HL-60 (cell line): ENCODE data around the gene MAFB.

Experiments
- DNase-seq, 2 experiments: peaks; one replicate each; pipeline ENCODE4 v3.0.0-alpha.2; 2010 to 2020; ENCODE audit warnings: low read depth in 1 of 2, low spot score in 1 of 2
- H3K27ac ChIP-seq: fragments of 250-450 bp; sonication (Bioruptor Pico); replicated peaks from 2 replicates; pipeline ENCODE4 v1.5.1; 2020; ENCODE audit warnings: mild to moderate bottlenecking, moderate library complexity
- H3K27me3 ChIP-seq: fragments of 250-450 bp; sonication (Bioruptor Pico); 2 replicates; pipeline ENCODE4 v1.5.1; 2021; ENCODE audit warnings: mild to moderate bottlenecking, moderate library complexity; ENCODE audit not compliant: insufficient read depth, poor library complexity, severe bottlenecking
- H3K4me3 ChIP-seq: replicated peaks from 2 replicates; pipeline ENCODE4 v1.5.1; 2011; ENCODE audit warnings: mild to moderate bottlenecking, control low read depth, low read length; ENCODE audit not compliant: insufficient read depth
- GABPA ChIP-seq: IDR thresholded peaks from 2 replicates; pipeline ENCODE4 v1.6.1; 2012; ENCODE audit warnings: low read depth
- POLR2AphosphoS5 ChIP-seq: IDR thresholded peaks from 2 replicates; pipeline ENCODE4 v1.6.1; 2012; ENCODE audit warnings: low read depth
- SPI1 ChIP-seq: IDR thresholded peaks from 2 replicates; pipeline ENCODE4 v1.6.1; 2012; ENCODE audit warnings: low read depth, mild to moderate bottlenecking, borderline replicate concordance
- TF ChIP-seq, protein P1 (sequence below): IDR thresholded peaks from 2 replicates; pipeline ENCODE4 v1.6.1; 2012; ENCODE audit warnings: low read depth; ENCODE audit not compliant: insufficient replicate concordance
- TF ChIP-seq, protein P2 (sequence below): IDR thresholded peaks from one replicate; pipeline ENCODE4 v1.5.1; 2011; ENCODE audit warnings: low read length, control low read depth, inconsistent platforms; ENCODE audit not compliant: insufficient read depth

Gene MAFB

DNA sequence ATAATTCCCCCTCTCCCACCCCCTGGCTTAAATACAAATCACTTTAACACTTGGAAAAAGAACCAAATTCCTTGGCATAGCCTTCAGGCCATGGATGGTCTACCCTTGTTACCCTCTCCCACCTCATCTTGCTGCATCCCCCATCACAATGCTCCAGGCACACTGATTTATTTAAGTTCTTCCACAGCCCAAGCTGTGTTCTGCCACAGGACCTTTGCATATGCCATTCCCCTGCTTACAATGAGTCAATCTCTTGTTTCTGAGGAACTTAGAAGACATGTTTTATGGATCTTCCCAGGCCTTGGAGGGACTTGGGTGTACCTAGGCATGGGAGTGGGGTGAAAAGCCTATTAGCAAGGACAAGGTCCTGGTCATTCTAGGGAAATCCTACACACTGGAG lies 6.2 kb upstream of the MAFB start:
- TF ChIP-seq, protein P1, sequence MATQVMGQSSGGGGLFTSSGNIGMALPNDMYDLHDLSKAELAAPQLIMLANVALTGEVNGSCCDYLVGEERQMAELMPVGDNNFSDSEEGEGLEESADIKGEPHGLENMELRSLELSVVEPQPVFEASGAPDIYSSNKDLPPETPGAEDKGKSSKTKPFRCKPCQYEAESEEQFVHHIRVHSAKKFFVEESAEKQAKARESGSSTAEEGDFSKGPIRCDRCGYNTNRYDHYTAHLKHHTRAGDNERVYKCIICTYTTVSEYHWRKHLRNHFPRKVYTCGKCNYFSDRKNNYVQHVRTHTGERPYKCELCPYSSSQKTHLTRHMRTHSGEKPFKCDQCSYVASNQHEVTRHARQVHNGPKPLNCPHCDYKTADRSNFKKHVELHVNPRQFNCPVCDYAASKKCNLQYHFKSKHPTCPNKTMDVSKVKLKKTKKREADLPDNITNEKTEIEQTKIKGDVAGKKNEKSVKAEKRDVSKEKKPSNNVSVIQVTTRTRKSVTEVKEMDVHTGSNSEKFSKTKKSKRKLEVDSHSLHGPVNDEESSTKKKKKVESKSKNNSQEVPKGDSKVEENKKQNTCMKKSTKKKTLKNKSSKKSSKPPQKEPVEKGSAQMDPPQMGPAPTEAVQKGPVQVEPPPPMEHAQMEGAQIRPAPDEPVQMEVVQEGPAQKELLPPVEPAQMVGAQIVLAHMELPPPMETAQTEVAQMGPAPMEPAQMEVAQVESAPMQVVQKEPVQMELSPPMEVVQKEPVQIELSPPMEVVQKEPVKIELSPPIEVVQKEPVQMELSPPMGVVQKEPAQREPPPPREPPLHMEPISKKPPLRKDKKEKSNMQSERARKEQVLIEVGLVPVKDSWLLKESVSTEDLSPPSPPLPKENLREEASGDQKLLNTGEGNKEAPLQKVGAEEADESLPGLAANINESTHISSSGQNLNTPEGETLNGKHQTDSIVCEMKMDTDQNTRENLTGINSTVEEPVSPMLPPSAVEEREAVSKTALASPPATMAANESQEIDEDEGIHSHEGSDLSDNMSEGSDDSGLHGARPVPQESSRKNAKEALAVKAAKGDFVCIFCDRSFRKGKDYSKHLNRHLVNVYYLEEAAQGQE, result no peak
- TF ChIP-seq, protein P2, sequence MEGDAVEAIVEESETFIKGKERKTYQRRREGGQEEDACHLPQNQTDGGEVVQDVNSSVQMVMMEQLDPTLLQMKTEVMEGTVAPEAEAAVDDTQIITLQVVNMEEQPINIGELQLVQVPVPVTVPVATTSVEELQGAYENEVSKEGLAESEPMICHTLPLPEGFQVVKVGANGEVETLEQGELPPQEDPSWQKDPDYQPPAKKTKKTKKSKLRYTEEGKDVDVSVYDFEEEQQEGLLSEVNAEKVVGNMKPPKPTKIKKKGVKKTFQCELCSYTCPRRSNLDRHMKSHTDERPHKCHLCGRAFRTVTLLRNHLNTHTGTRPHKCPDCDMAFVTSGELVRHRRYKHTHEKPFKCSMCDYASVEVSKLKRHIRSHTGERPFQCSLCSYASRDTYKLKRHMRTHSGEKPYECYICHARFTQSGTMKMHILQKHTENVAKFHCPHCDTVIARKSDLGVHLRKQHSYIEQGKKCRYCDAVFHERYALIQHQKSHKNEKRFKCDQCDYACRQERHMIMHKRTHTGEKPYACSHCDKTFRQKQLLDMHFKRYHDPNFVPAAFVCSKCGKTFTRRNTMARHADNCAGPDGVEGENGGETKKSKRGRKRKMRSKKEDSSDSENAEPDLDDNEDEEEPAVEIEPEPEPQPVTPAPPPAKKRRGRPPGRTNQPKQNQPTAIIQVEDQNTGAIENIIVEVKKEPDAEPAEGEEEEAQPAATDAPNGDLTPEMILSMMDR, result no peak
- TF ChIP-seq SPI1 (no peak), GABPA (no peak), POLR2AphosphoS5 (no peak)
- H3K4me3 ChIP-seq, result no peak overlapping the region
- H3K27me3 ChIP-seq, result peaks cover 55% of the 10 kb centered on the region
- H3K27ac ChIP-seq, result no peak overlapping the region
- no peak for DNase-seq

DNA sequence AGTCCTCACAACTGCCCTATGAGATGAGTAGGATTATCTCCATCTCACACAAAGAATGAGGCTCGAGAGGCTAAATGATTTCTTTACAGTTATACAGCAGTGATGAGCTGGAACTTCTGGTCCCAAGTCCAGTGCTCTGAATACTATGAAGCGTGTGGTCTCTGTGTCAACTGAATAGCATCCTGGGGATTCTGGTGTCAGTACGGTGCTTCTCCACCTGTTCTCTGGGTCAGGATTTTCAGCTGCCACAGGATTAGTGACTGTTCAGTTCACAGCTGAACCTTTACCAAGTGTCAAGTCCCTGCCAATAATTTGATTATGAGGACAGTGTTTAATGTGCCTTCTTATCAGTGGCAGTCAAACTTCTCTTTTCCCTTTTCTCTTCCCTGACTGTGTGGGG lies 5.2 kb upstream of the MAFB start:
- H3K4me3 ChIP-seq, result no peak overlapping the region
- no peak for DNase-seq
- TF ChIP-seq SPI1 (no peak), POLR2AphosphoS5 (no peak), GABPA (no peak)
- TF ChIP-seq, protein P1, result no peak
- TF ChIP-seq, protein P2, result no peak
- H3K27ac ChIP-seq, result no peak overlapping the region
- H3K27me3 ChIP-seq, result peaks cover 62% of the 10 kb centered on the region

DNA sequence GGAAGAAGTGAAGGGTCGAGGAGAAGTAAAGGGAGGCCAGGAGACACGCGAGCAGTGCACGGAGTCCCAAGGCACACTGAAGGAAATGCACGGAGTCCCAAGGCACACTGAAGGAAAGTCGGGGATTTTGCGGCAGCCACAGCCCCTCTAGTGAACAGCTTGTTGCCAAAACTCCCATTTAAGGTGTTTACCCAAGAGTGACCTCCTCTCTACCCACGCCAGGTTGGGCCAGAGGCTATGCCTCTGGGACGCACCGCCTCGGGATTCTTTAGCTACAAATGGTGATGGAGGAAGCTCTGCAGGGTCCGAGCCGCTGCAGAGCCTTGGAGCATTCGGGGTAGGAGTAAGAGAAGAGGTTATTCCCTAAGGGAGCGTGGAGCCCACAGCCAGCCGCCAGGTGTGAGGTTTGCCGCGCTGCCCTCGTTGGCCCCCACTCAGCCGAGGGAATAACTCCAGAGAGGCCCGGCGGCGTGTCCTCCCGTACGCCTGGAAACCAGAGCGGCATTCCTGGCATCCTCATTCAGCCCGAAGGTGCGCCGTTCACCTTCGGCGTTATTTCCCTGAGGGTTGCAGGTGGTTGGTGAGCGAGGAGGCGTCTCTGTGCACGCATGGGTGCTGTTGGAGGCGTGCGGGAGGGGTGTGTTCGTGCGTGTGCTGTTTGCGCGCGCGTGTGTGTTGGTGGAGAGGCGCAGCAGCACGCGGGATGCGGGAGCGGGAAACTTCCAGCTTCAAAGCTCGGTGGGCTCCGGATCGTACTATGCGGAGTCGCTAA lies 3.4 kb upstream of the MAFB start:
- no peak overlapping the region for H3K4me3 ChIP-seq
- TF ChIP-seq SPI1 (no peak), GABPA (no peak), POLR2AphosphoS5 (no peak)
- TF ChIP-seq, protein P2, result no peak
- TF ChIP-seq, protein P1, result no peak
- H3K27me3 ChIP-seq, result peaks cover 75% of the 10 kb centered on the region
- DNase-seq, result no peak
- H3K27ac ChIP-seq, result no peak overlapping the region
